NT2/D1 (cell line): ENCODE results near the gene PTDSS2.

Experiments
- SUZ12 ChIP-seq: IDR thresholded peaks from 2 replicates; pipeline ENCODE4 v1.6.1; 2011; ENCODE audit not compliant: insufficient read length, insufficient read depth; ENCODE audit errors: extremely low read depth
- YY1 ChIP-seq: IDR thresholded peaks from 2 replicates; pipeline ENCODE4 v1.6.1; 2011; ENCODE audit not compliant: insufficient read length, insufficient read depth

DNA sequence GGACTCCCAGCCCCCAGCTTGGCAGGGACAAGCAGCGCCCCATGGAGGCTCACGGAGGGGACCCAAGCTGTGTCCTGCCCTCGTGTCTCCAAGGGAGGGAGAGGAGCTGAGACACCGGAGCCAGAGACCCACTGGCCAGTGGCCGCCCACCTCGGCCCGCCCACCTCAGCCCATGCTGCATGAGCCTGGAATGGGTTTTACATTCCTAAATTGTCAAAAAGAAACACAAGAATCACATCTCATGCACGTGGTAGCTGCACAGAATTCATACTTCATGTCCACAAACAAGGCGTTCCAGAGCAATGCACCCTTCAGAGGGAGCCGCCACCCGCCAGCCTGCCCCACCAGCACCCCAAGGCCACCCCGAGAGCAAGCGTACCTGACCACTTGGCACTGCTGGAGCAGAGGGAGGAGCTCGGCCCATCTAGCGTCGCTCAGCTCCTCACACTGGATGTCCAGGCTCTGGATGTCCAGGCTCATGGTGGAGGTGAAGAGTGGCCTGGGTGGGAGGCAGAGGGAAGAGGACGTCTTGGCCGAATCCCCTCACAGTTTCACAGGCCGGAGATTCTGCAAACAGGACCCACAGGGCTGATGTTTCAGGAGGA is 51.7 kb downstream of the PTDSS2 start:
- TF ChIP-seq YY1 (no peak), SUZ12 (no peak)
